Stimulated activated CD8-positive, alpha-beta memory T cell treated with anti-CD3 and anti-CD28 coated beads, Interleukin-4, amount 100 ng/mL, for 24 hours (primary cell): Measurements from ENCODE around the gene OR13A1.
"Not testable (repeated sequence)": the region's sequence is repeated elsewhere in the genome, so short reads cannot be mapped to it uniquely, and the experiment has no call there.

Experiments
- DNase-seq: peaks from one replicate; pipeline ENCODE4 v3.0.0-alpha.2; 2020; ENCODE audit warnings: low read depth

OR13A1 gene

GRCh38 chr10:45315508-45315907 is at the start of gene OR13A1:
TSS of gene OR13A1 (minus strand) at chr10:45315608. CDS start at chr10:45304422, 11,186 bp downstream.
- no peak for DNase-seq

- DNase-seq = not testable (repeated sequence)
These were observed 46.8 kb upstream of the OR13A1 start for GRCh38 chr10:45361983-45362799.

- DNase-seq = not testable (repeated sequence)
These were observed 43.6 kb upstream of the OR13A1 start for GRCh38 chr10:45358961-45359360.

- DNase-seq = no peak
These were observed 40.1 kb upstream of the OR13A1 start for GRCh38 chr10:45355494-45355893.

- no peak for DNase-seq
These were observed 38.9 kb upstream of the OR13A1 start for GRCh38 chr10:45354261-45354660.

- no peak for DNase-seq
These were observed 37.8 kb upstream of the OR13A1 start for GRCh38 chr10:45353186-45353585.

GRCh38 chr10:45348196-45348765 is 32.9 kb upstream of the OR13A1 start:
- DNase-seq = not testable (repeated sequence)

GRCh38 chr10:45347464-45347863 is 32.1 kb upstream of the OR13A1 start:
- not testable (repeated sequence) for DNase-seq

GRCh38 chr10:45346652-45347335 is 31.4 kb upstream of the OR13A1 start:
- not testable (repeated sequence) for DNase-seq

- DNase-seq = not testable (repeated sequence)
These were observed 25.0 kb upstream of the OR13A1 start for GRCh38 chr10:45340420-45340819.

- DNase-seq = no peak
These were observed 24.5 kb upstream of the OR13A1 start for GRCh38 chr10:45339894-45340293.

- not testable (repeated sequence) for DNase-seq
These were observed 16.4 kb upstream of the OR13A1 start for GRCh38 chr10:45331824-45332223.

- not testable (repeated sequence) for DNase-seq
These were observed 11.5 kb upstream of the OR13A1 start for GRCh38 chr10:45326864-45327263.

- no peak for DNase-seq
These were observed 9.7 kb upstream of the OR13A1 start for GRCh38 chr10:45325116-45325515.

GRCh38 chr10:45319702-45320101 is 4.3 kb upstream of the OR13A1 start:
- DNase-seq = no peak

GRCh38 chr10:45313264-45313873 is 2.0 kb downstream of the OR13A1 start:
- DNase-seq = no peak

GRCh38 chr10:45308707-45309106 is 6.7 kb downstream of the OR13A1 start:
- DNase-seq = no peak

GRCh38 chr10:45302573-45302972 is 12.8 kb downstream of the OR13A1 start:
- DNase-seq = no peak

GRCh38 chr10:45298341-45298955 is 17.0 kb downstream of the OR13A1 start:
- not testable (repeated sequence) for DNase-seq

- DNase-seq = no peak
These were observed 20.7 kb downstream of the OR13A1 start for GRCh38 chr10:45294681-45295080.

- no peak for DNase-seq
These were observed 28.4 kb downstream of the OR13A1 start for GRCh38 chr10:45286980-45287379.

- DNase-seq = no peak
These were observed 33.3 kb downstream of the OR13A1 start for GRCh38 chr10:45282061-45282460.
